Subcutaneous adipose tissue (tissue), 4 donors: ENCODE measurements around the gene FNBP1. TPM values are rescaled to one million over a fixed set of nuclear protein-coding genes. Genes with fewer than 3 reads are reported as not detected.

Source experiments
- CTCF ChIP-seq: fragments of 450-650 bp; IDR thresholded peaks from one replicate; pipeline ENCODE4 v1.5.1; 2016; ENCODE audit warnings: low read depth, mild to moderate bottlenecking, control low read depth, antibody characterized with exemption, moderate library complexity
- total RNA-seq, 4 donors: library from RNA; depleted of rRNA; stranded (reverse); fragments of >200 nt; gene quantifications; one replicate each; pipeline ENCODE4 v1.1.0, GENCODE V29; 2016

The FNBP1 gene
- total RNA-seq, 4 donors from 2014 or later = 34.1 to 68.6 (median 50.7) TPM

- TF ChIP-seq CTCF = no peak
Measured at GRCh38 chr9:130026583-130027340, 16.2 kb downstream of the FNBP1 start.

GRCh38 chr9:130024597-130024994 is 18.4 kb downstream of the FNBP1 start:
- no peak for TF ChIP-seq CTCF

GRCh38 chr9:130023994-130024596 is 18.9 kb downstream of the FNBP1 start:
- no peak for TF ChIP-seq CTCF

GRCh38 chr9:130023144-130023787 is 19.7 kb downstream of the FNBP1 start:
- no peak for TF ChIP-seq CTCF

- TF ChIP-seq CTCF = no peak
Measured at GRCh38 chr9:130022566-130023143, 20.3 kb downstream of the FNBP1 start.

- no peak for TF ChIP-seq CTCF
Measured at GRCh38 chr9:130021123-130021522, 21.9 kb downstream of the FNBP1 start.

GRCh38 chr9:130020618-130021017 is 22.4 kb downstream of the FNBP1 start:
- TF ChIP-seq CTCF = no peak
